Measurements from ENCODE around the gene ZBTB20.

GRCh38 chr3:114411190-114411668 is 735.9 kb downstream of the ZBTB20 start:
- TF ChIP-seq, protein P1, sequence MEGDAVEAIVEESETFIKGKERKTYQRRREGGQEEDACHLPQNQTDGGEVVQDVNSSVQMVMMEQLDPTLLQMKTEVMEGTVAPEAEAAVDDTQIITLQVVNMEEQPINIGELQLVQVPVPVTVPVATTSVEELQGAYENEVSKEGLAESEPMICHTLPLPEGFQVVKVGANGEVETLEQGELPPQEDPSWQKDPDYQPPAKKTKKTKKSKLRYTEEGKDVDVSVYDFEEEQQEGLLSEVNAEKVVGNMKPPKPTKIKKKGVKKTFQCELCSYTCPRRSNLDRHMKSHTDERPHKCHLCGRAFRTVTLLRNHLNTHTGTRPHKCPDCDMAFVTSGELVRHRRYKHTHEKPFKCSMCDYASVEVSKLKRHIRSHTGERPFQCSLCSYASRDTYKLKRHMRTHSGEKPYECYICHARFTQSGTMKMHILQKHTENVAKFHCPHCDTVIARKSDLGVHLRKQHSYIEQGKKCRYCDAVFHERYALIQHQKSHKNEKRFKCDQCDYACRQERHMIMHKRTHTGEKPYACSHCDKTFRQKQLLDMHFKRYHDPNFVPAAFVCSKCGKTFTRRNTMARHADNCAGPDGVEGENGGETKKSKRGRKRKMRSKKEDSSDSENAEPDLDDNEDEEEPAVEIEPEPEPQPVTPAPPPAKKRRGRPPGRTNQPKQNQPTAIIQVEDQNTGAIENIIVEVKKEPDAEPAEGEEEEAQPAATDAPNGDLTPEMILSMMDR (IDR thresholded peaks at IDR 0.05) = no peak
- TF ChIP-seq POLR2A (IDR thresholded peaks at IDR 0.05) = no peak
- TF ChIP-seq POLR2AphosphoS5 (IDR thresholded peaks at IDR 0.05) = no peak
- no peak for TF ChIP-seq EP300 (IDR thresholded peaks at IDR 0.05)
